RWPE2 (cell line): ENCODE data around the gene PSMC6.

ENCODE experiments used
- ATAC-seq: fragments of 200-7000 bp; cut with Tn5 transposase; 3 replicates; pipeline ENCODE4 v1.9.1; 2021; ENCODE audit warnings: low read depth
- DNase-seq: peaks from one replicate; pipeline ENCODE4 v3.0.0-alpha.2; 2020; ENCODE audit warnings: low spot score
- H3K27ac ChIP-seq: fragments of 450-650 bp; 2 replicates; pipeline ENCODE4 v1.5.1; 2017; ENCODE audit warnings: mild to moderate bottlenecking; ENCODE audit not compliant: poor library complexity, severe bottlenecking
- H3K27me3 ChIP-seq: fragments of 250-450 bp; sonication (Bioruptor Pico); 2 replicates; pipeline ENCODE4 v1.5.1; 2021; ENCODE audit warnings: mild to moderate bottlenecking, moderate library complexity; ENCODE audit not compliant: insufficient read depth, poor library complexity, severe bottlenecking
- H3K36me3 ChIP-seq: fragments of 250-450 bp; sonication (Bioruptor Pico); 2 replicates; pipeline ENCODE4 v1.5.1; 2020; ENCODE audit warnings: low read depth, mild to moderate bottlenecking, moderate library complexity
- H3K4me1 ChIP-seq: fragments of 250-450 bp; sonication (Bioruptor Pico); 2 replicates; pipeline ENCODE4 v1.5.1; 2021; ENCODE audit warnings: mild to moderate bottlenecking, moderate library complexity; ENCODE audit not compliant: insufficient read depth, poor library complexity, severe bottlenecking
- H3K4me3 ChIP-seq: fragments of 250-450 bp; sonication (Bioruptor Pico); 2 replicates; pipeline ENCODE4 v1.5.1; 2021; ENCODE audit warnings: mild to moderate bottlenecking, moderate library complexity; ENCODE audit not compliant: severe bottlenecking
- H3K9me3 ChIP-seq: fragments of 250-450 bp; sonication (Bioruptor Pico); 2 replicates; pipeline ENCODE4 v1.5.1; 2021; ENCODE audit warnings: mild to moderate bottlenecking, moderate library complexity; ENCODE audit not compliant: severe bottlenecking
- CTCF ChIP-seq: fragments of 450-650 bp; IDR thresholded peaks from one replicate; pipeline ENCODE4 v1.5.1; 2017; ENCODE audit warnings: mild to moderate bottlenecking, moderate library complexity; ENCODE audit not compliant: poor library complexity, severe bottlenecking

The PSMC6 gene

GRCh38 chr14:52729585-52729924 is 22.6 kb downstream of the PSMC6 start:
- DNase-seq (no peak), ATAC-seq (no peak)
- peak overlapping the region; percentile 47 for H3K27ac ChIP-seq
- H3K4me1 ChIP-seq: peaks cover 2% of the 10 kb centered on the region
- TF ChIP-seq CTCF: no peak
- H3K9me3 ChIP-seq: no peaks in the 10 kb centered on the region
- peaks cover 57% of the 10 kb centered on the region for H3K36me3 ChIP-seq
- peak overlapping the region; percentile 6 for H3K4me3 ChIP-seq
- no peaks in the 10 kb centered on the region for H3K27me3 ChIP-seq

GRCh38 chr14:52729925-52730708 is 23.1 kb downstream of the PSMC6 start, which contains the start of gene STYX:
Gene STYX (plus strand): TSS chr14:52730166. CDS start chr14:52730475, 309 bp downstream.
- peaks cover 53% of the 10 kb centered on the region for H3K36me3 ChIP-seq
- no peaks in the 10 kb centered on the region for H3K9me3 ChIP-seq
- ATAC-seq: peak; percentile 95
- H3K27ac ChIP-seq: peak within 1 kb of the TSS; percentile 47
- peaks cover 2% of the 10 kb centered on the region for H3K4me1 ChIP-seq
- DNase-seq: peak; percentile 100
- H3K27me3 ChIP-seq: no peaks in the 10 kb centered on the region
- no peak for TF ChIP-seq CTCF
- H3K4me3 ChIP-seq: peak within 1 kb of the TSS; percentile 95

GRCh38 chr14:52730709-52731111 is 23.7 kb downstream of the PSMC6 start:
- Histone ChIP-seq H3K36me3 (peaks cover 47% of the 10 kb centered on the region), H3K4me3 (peak overlapping the region; percentile 95), H3K4me1 (peaks cover 2% of the 10 kb centered on the region), H3K27ac (peak overlapping the region; percentile 47), H3K9me3 (no peaks in the 10 kb centered on the region), H3K27me3 (no peaks in the 10 kb centered on the region)
- ATAC-seq: no peak
- no peak for TF ChIP-seq CTCF
- no peak for DNase-seq

- Histone ChIP-seq H3K36me3 (peaks cover 30% of the 10 kb centered on the region), H3K27me3 (no peaks in the 10 kb centered on the region), H3K4me1 (peaks cover 2% of the 10 kb centered on the region), H3K9me3 (no peaks in the 10 kb centered on the region), H3K4me3 (no peak overlapping the region), H3K27ac (no peak overlapping the region)
- no peak for ATAC-seq
- no peak for DNase-seq
- TF ChIP-seq CTCF: no peak
These were observed 26.8 kb downstream of the PSMC6 start for GRCh38 chr14:52733824-52734223.

GRCh38 chr14:52735921-52736489 is 29.0 kb downstream of the PSMC6 start:
- peaks cover 27% of the 10 kb centered on the region for H3K36me3 ChIP-seq
- ATAC-seq (no peak), DNase-seq (no peak)
- no peaks in the 10 kb centered on the region for H3K27me3 ChIP-seq
- no peaks in the 10 kb centered on the region for H3K9me3 ChIP-seq
- H3K4me3 ChIP-seq: no peak overlapping the region
- no peak overlapping the region for H3K27ac ChIP-seq
- TF ChIP-seq CTCF: no peak
- H3K4me1 ChIP-seq: no peaks in the 10 kb centered on the region
